DMS79 (cell line): ENCODE data around the gene EPSTI1.

Experiments
- DNase-seq: peaks from one replicate; lab custom pipeline; 2025; lab: John Stamatoyannopoulos, UW

The EPSTI1 gene

DNA sequence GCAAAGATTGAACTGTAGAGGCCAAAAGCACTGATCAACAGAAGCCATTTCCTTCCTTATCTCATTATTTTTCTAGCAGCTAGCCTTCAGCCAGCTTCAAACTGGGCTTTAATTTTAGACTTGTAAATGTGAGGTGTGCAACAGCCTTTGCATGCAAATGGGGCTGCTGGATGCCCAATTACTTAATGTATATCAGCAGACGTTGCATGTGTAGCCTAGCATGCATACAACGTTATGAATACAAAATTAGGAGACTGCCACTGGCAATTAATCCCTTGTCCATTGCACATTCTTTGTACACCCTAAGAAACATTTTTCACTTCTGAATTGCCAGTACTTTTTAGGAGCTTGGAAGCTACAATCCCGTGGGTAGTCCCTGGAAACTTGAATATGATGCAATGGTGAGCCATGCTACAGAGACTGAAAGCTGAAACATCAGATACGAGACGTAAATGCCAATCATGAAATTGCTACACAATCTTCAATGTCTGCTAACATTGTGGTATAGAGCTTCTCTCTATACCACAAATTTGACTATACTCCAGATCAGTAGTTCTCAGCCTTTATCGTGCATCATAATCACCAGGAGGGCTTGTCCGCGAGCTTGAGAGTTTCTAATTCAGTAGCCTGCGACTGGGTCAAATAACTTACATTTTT, 20.2 kb downstream of the EPSTI1 start:
- DNase-seq, result no peak

GRCh38 chr13:42970824-42971690, 21.0 kb downstream of the EPSTI1 start:
- no peak for DNase-seq

DNA sequence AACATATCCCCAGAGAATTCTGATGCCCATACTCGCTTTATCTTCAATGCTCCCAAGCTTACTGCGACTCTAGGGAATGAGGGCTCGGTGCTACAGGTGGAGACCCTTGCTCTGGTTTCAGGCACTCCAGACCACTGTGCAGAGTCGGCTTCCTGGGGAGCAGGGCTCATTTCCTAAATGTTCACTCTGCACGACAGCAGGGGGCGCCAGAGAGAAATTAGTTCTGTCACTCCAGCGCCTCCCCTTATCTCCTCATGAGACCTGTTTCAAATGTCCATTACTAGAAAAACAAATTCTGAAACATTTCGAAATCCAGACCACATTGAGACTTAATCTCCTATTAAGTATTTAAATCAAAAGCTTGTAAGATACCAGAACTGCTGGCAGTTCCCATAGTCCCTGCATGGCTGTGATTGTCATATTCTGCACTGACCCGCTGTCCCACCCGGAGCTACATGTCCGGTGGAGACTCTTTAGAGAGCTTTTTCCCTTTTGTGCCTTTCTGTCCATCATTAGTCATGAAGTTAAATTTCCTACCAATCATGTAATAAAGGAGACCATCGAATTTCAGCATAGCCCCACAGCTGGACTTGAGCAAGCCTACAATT, 22.4 kb downstream of the EPSTI1 start:
- DNase-seq, result no peak

- DNase-seq, result no peak
Measured at GRCh38 chr13:42968906-42969305, 23.1 kb downstream of the EPSTI1 start.

DNA sequence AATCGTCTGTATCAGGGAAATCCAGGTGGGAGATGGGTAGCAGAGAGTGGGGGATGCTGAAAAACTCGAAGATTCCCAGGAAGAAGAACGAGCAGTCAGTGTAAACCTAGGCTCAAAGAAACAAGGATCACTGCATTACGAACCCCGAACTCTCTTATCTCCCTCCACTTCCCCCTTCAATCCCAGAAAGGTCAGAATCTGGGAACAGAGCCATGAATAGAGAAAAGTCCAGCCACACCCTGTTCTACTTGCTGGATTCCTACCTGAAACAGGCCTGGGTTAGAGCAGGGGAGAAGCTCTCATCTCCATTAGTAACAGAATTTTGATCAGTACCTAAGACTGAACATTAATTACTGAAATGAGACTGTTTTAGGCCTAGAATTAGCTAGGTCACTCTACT, 24.4 kb downstream of the EPSTI1 start:
- no peak for DNase-seq

DNA sequence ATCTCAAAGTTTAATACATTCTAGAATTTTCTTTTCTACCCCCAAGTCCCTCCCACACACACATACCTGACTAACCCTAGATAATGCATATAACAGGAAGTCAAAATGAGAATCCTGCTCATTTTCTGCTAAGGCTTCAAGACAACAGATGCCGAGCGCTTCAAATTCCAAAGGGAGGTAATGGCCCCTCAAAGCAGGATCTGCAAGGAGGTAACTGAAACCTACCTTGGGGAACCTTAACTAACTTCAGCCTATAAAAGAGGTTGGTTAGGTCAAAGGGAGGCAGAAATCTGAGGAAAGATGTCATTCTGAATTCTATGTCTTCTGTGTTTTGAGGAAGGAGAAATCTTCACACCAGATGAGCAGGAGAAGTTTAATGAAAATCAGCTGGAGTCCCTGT, 26.8 kb downstream of the EPSTI1 start:
- DNase-seq, result no peak

- no peak for DNase-seq
Measured at GRCh38 chr13:42964761-42965161, 27.3 kb downstream of the EPSTI1 start.

DNA sequence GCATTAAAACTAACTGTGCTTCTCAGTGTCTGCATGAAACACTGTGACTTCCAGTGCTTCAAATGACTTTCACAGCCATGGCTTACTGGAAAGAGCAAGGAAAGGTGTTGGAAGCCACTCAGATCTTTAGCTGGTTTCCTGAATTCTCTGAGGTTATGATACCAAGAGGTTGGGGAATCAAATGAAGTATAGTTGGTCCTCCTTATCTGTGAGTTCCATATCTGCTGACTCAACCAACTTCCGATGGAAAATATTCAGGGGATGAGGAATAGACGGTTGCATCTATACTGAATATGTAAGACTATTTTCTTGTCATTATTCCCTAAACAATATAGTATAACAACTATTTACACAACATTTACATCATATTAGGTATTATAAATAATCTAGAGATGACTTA, 32.4 kb downstream of the EPSTI1 start:
- DNase-seq, result no peak

DNA sequence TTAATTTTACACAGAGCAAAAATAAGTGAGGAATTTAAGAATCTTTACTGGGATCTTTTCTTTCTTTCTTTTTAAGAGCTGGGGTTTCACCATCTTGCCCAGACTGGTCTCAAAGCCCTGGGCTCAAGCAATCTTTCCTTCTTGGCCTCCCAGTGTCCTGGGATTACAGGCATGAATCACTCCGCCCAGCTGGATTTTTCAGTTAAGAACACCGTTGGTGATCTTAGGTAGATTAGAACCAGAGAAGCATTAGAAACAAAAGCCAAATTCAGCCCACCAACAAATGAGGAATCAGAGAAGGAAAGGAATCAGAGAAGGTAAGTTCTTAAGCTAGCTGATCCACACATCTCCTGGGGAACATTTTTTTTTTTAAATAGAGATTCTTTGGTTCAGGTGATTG, 34.2 kb downstream of the EPSTI1 start:
- DNase-seq, result no peak

GRCh38 chr13:42950181-42950580, 41.9 kb downstream of the EPSTI1 start:
- no peak for DNase-seq

DNA sequence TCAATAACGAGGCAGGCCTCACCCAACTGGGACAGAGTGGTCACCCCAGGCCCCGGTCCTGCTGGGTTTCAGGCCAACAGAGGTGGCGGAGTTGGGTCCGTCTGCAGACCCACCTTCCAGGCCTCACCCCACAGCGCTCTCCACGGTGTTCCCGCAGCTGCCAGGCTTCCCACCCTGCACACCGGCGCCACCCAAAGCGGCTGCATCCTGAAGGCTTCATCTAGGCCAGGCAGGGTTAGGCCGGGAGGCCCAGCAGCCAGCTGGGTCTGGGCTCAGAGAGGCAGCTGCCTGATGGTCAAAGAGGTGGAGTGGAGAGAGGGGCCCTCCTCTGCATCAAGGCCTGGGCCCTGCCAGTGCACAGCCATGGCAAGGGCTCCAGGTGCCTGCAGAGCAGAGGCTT, 44.1 kb downstream of the EPSTI1 start:
- no peak for DNase-seq

- no peak for DNase-seq
Measured at GRCh38 chr13:42946927-42947326, 45.1 kb downstream of the EPSTI1 start.

- no peak for DNase-seq
Measured at GRCh38 chr13:42929886-42930535, 62.0 kb downstream of the EPSTI1 start.

DNA sequence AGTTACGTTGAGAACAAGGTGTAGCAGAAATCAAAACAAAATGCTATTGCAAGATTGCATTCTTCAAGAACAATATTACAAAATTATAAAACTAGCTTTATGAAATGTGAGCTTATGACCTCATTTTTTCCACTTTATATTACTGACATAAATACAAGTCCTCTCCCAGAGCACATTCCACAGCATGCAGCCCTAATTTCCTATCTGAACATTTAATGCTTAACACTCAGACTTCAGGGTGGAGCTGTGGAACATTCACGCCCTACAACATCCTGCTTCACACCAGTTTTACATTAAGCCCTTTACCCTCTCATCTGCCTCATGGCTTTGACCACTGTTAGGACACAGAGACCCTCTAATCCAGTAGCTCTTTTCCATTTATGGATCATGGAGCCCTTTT, 65.5 kb downstream of the EPSTI1 start:
- no peak for DNase-seq

- no peak for DNase-seq
Measured at GRCh38 chr13:42926043-42926442, 66.0 kb downstream of the EPSTI1 start.

- no peak for DNase-seq
Measured at GRCh38 chr13:42925626-42926025, 66.4 kb downstream of the EPSTI1 start.

DNA sequence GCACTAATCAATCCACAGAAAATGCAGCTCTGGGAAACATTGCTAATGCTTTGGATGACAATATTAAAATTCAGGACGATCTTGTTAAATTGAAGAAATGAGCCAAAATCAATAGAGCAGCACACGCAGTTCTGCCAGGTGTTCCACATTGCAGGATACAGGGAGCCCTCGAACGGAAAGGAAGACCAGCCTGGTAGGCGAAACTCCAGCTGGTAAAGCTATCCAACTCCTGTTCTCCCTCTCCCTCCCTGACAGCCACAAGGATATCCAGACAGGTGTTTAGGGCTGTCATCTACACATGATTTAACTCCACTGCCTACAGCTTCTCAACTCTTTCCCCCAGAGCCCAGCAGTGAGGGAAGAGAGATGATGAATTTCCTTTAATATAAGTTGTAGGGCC, 67.7 kb downstream of the EPSTI1 start:
- DNase-seq, result no peak

DNA sequence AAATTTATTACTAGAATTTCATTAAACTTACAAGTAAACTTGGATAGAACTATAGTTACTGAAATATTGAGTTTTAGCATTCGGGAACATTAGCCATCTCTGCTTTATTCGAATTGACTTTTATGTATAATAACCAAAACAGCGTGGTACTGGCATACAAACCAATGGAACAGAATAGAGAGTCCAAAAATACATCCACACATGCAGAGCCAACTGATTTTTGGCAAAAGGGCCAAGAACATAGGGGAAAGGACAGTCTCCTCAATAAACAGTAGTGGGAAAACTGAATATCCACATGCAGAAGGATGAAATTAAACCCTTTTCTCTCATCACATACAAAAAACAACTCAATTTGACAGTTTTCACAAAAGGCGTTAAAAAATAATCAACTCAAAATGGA, 84.3 kb downstream of the EPSTI1 start:
- no peak for DNase-seq

DNA sequence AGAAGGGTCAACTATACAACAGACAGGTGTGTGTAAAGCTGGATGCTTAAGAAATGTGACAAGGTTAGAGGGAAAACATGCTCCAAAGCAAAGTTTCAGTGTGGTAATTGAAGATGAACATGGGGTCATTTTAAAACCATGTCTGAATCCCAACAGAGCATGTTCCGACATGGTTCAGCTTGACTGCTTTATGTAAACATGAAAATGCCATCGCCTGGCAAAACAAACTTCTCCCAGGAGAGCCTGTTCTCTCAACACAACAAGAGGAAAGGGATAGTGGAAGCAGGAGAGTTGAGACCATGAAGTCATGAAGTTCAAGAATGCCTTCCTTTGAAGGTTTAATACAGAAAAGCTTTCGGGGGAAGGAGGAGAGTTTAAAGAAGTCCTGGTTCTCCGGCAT, 85.8 kb downstream of the EPSTI1 start:
- DNase-seq, result no peak

- no peak for DNase-seq
Measured at GRCh38 chr13:42905579-42905978, 86.5 kb downstream of the EPSTI1 start.

- no peak for DNase-seq
Measured at GRCh38 chr13:42899266-42899665, 92.8 kb downstream of the EPSTI1 start.

DNA sequence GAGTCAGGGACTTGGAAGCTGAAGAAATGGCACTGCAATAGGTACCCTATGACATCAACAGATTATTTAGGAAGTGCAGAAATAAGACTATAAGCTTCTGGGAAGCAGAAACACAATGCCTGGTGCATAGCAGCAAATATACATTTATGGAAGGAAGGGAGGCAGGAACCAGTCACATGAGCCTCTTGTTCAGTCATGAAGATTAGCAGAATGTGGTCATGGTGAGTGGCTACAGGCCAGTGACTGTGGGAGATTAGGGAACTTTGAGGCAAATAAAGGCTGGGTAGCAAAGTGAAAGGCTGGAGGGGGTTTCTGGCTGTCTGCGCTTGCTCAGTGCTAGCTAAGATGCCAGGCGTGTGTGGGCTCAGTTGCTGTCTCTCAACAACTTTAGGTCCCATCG, 96.3 kb downstream of the EPSTI1 start:
- no peak for DNase-seq

DNA sequence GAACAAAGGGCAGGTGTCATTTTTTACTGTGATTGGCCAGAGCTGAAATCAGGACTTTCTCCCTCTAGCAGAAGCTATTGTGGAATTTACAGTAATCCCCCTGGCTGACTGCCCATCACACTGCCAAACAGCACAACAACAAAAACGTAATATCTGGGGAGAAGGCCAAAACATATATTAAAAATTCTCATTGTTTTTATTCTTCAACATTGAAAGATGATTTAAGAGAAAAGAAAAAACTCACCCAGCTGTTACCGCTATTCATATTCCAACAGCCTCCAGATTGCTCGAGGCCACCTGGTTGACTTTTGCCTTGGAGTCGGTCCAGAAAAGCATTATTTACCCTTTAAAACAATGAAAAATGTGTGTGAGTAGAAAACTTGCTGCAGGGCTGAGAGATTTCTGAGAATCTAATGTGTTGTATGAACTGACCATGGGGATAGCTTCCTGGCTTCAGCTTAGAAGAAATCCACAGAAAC, 97.2 kb downstream of the EPSTI1 start:
- DNase-seq, result peak; percentile 70
